ENCODE measurements around the gene ASIC2. TPM values are rescaled to one million over a fixed set of nuclear protein-coding genes. Genes with fewer than 3 reads are reported as not detected.

ASIC2 gene
- total and polyA plus RNA-seq, 7 donors, result 0.01 TPM; not detected in 6

- WGBS, 3 donors, result 64 to 77% (median 67%) methylated on average over 4 of the region's 4 CpGs
- no peak for TF ChIP-seq CTCF (IDR thresholded peaks at IDR 0.05)
- H3K4me1 ChIP-seq, result no peaks in the 10 kb centered on the region
Observed at GRCh38 chr17:33334703-33335102, 41.6 kb upstream of the ASIC2 start.

GRCh38 chr17:33330877-33331276 lies 37.8 kb upstream of the ASIC2 start:
- no peak overlapping the region for H3K4me3 ChIP-seq
- H3K9me3 ChIP-seq, result no peaks in the 10 kb centered on the region
- peaks cover 0 to 3% (median 2%) of the 10 kb centered on the region in 3 donors for H3K27me3 ChIP-seq (ENCODE audit: insufficient read depth in 3 of 3, low read length in 2 of 3)
- TF ChIP-seq CTCF (IDR thresholded peaks at IDR 0.05), result no peak
- no peak overlapping the region for H3K27ac ChIP-seq
- ATAC-seq (no peak), DNase-seq (no peak)
- H3K36me3 ChIP-seq (ENCODE audit: insufficient read depth in 1 of 2, low read depth in 1 of 2), result no peaks in the 10 kb centered on the region
- H3K4me1 ChIP-seq, result no peaks in the 10 kb centered on the region
- intact Hi-C loops (cut with DNase I), result no loop called here
- WGBS, 3 donors, result 62 to 72% (median 71%) methylated on average over 3 of the region's 3 CpGs

More at GRCh38 chr17:33334703-33335102, 41.6 kb upstream of the ASIC2 start:
- H3K36me3 ChIP-seq (ENCODE audit: insufficient read depth in 1 of 2, low read depth in 1 of 2), result no peaks in the 10 kb centered on the region
- H3K27me3 ChIP-seq (ENCODE audit: insufficient read depth in 3 of 3, low read length in 2 of 3), result peaks cover 0 to 5% (median 3%) of the 10 kb centered on the region in 3 donors
- H3K4me3 ChIP-seq, result no peak overlapping the region
- intact Hi-C loops (cut with DNase I), result no loop called here
- H3K9me3 ChIP-seq, result no peaks in the 10 kb centered on the region
- H3K27ac ChIP-seq, result no peak overlapping the region
- ATAC-seq, result no peak
- DNase-seq, result no peak

- intact Hi-C loops (cut with DNase I), result no loop called here
- Histone ChIP-seq H3K4me3 (no peak overlapping the region), H3K27ac (no peak overlapping the region), H3K9me3 (no peaks in the 10 kb centered on the region), H3K4me1 (no peaks in the 10 kb centered on the region), H3K36me3 (ENCODE audit: insufficient read depth in 1 of 2, low read depth in 1 of 2) (no peaks in the 10 kb centered on the region), H3K27me3 (ENCODE audit: insufficient read depth in 3 of 3, low read length in 2 of 3) (peaks cover 0 to 10% (median 3%) of the 10 kb centered on the region in 3 donors)
- 9 to 29% (median 11%) methylated on average over 4 of the region's 4 CpGs for WGBS, 3 donors
- TF ChIP-seq CTCF (IDR thresholded peaks at IDR 0.05), result no peak
- ATAC-seq (no peak), DNase-seq (no peak)
Observed at GRCh38 chr17:33328129-33328528, 35.0 kb upstream of the ASIC2 start.

- H3K27ac ChIP-seq, result no peak overlapping the region
- H3K27me3 ChIP-seq (ENCODE audit: insufficient read depth in 3 of 3, low read length in 2 of 3), result peaks cover 0 to 15% (median 5%) of the 10 kb centered on the region in 3 donors
- H3K9me3 ChIP-seq, result no peaks in the 10 kb centered on the region
- no peaks in the 10 kb centered on the region for H3K4me1 ChIP-seq
- no peak overlapping the region for H3K4me3 ChIP-seq
- 56 to 65% (median 57%) methylated on average over 3 of the region's 3 CpGs for WGBS, 3 donors
- no peak for ATAC-seq
- intact Hi-C loops (cut with DNase I), result no loop called here
- no peak for TF ChIP-seq CTCF (IDR thresholded peaks at IDR 0.05)
- no peak for DNase-seq
- H3K36me3 ChIP-seq (ENCODE audit: insufficient read depth in 1 of 2, low read depth in 1 of 2), result no peaks in the 10 kb centered on the region
Observed at GRCh38 chr17:33324736-33325135, 31.6 kb upstream of the ASIC2 start.

GRCh38 chr17:33322063-33322462 lies 29.0 kb upstream of the ASIC2 start:
- Histone ChIP-seq H3K27ac (no peak overlapping the region), H3K36me3 (ENCODE audit: insufficient read depth in 1 of 2, low read depth in 1 of 2) (no peaks in the 10 kb centered on the region), H3K4me1 (no peaks in the 10 kb centered on the region), H3K27me3 (ENCODE audit: insufficient read depth in 3 of 3, low read length in 2 of 3) (peaks cover 0 to 30% (median 6%) of the 10 kb centered on the region in 3 donors), H3K4me3 (no peak overlapping the region), H3K9me3 (no peaks in the 10 kb centered on the region)
- ATAC-seq, result no peak
- intact Hi-C loops (cut with DNase I), result no loop called here
- WGBS, 3 donors, result 49 to 73% (median 55%) methylated on average over 6 of the region's 6 CpGs
- TF ChIP-seq CTCF (IDR thresholded peaks at IDR 0.05), result no peak
- DNase-seq, result no peak
